ENCODE measurements around the gene ATP5F1D.

The ATP5F1D gene

GRCh38 chr19:1233115-1233667 is 8.4 kb upstream of the ATP5F1D start:
- Histone ChIP-seq H3K9ac (ENCODE audit: low read depth, low read length, poor library complexity, severe bottlenecking) (no peak overlapping the region), H3K4me1 (ENCODE audit: insufficient read depth, low read length, poor library complexity, severe bottlenecking) (no peaks in the 10 kb centered on the region), H3F3A (ENCODE audit: low read depth) (no peaks in the 10 kb centered on the region), H2AFZ (ENCODE audit: low read length) (no peak overlapping the region), H4K20me1 (ENCODE audit: insufficient read depth, low read length, poor library complexity, severe bottlenecking) (no peaks in the 10 kb centered on the region), H3K9me2 (replicated peaks; ENCODE audit: low read depth, low read length) (no peaks in the 10 kb centered on the region), H3K4me3 (ENCODE audit: low read length, poor library complexity, severe bottlenecking) (no peak overlapping the region), H3K36me3 (ENCODE audit: insufficient read depth, low read length) (no peaks in the 10 kb centered on the region), H3K9me3 (ENCODE audit: insufficient read depth, low read depth, low read length) (no peaks in the 10 kb centered on the region), H3K79me2 (ENCODE audit: insufficient read depth, low read length) (no peaks in the 10 kb centered on the region), H3K27me3 (ENCODE audit: insufficient read depth, low read length, poor library complexity, severe bottlenecking) (no peaks in the 10 kb centered on the region), H3K4me2 (ENCODE audit: low read depth, low read length, poor library complexity, severe bottlenecking) (no peak overlapping the region)
- TF ChIP-seq CTCF (conservative IDR thresholded peaks at IDR 0.05; ENCODE audit: low read length) (no peak), EZH2phosphoT487 (IDR thresholded peaks at IDR 0.05; ENCODE audit: borderline replicate concordance) (no peak)

- no peaks in the 10 kb centered on the region for H3K9me2 ChIP-seq (replicated peaks; ENCODE audit: low read depth, low read length)
- no peaks in the 10 kb centered on the region for H3K36me3 ChIP-seq (ENCODE audit: insufficient read depth, low read length)
- H3K4me2 ChIP-seq (ENCODE audit: low read depth, low read length, poor library complexity, severe bottlenecking), result no peak overlapping the region
- no peak overlapping the region for H2AFZ ChIP-seq (ENCODE audit: low read length)
- no peak overlapping the region for H3K4me3 ChIP-seq (ENCODE audit: low read length, poor library complexity, severe bottlenecking)
- no peaks in the 10 kb centered on the region for H4K20me1 ChIP-seq (ENCODE audit: insufficient read depth, low read length, poor library complexity, severe bottlenecking)
- H3K27me3 ChIP-seq (ENCODE audit: insufficient read depth, low read length, poor library complexity, severe bottlenecking), result no peaks in the 10 kb centered on the region
- TF ChIP-seq EZH2phosphoT487 (IDR thresholded peaks at IDR 0.05; ENCODE audit: borderline replicate concordance), result no peak
- TF ChIP-seq CTCF (conservative IDR thresholded peaks at IDR 0.05; ENCODE audit: low read length), result no peak
- H3K4me1 ChIP-seq (ENCODE audit: insufficient read depth, low read length, poor library complexity, severe bottlenecking), result no peaks in the 10 kb centered on the region
- no peak overlapping the region for H3K9ac ChIP-seq (ENCODE audit: low read depth, low read length, poor library complexity, severe bottlenecking)
- H3F3A ChIP-seq (ENCODE audit: low read depth), result peaks cover 8% of the 10 kb centered on the region; the same call in 1 of the 2 replicates
- H3K79me2 ChIP-seq (ENCODE audit: insufficient read depth, low read length), result no peaks in the 10 kb centered on the region
- H3K9me3 ChIP-seq (ENCODE audit: insufficient read depth, low read depth, low read length), result no peaks in the 10 kb centered on the region
Observed at GRCh38 chr19:1234051-1234954, 7.2 kb upstream of the ATP5F1D start.

- Histone ChIP-seq H3K27me3 (ENCODE audit: insufficient read depth, low read length, poor library complexity, severe bottlenecking) (no peaks in the 10 kb centered on the region), H3K9me2 (replicated peaks; ENCODE audit: low read depth, low read length) (no peaks in the 10 kb centered on the region), H3K9ac (ENCODE audit: low read depth, low read length, poor library complexity, severe bottlenecking) (no peak overlapping the region), H3K4me1 (ENCODE audit: insufficient read depth, low read length, poor library complexity, severe bottlenecking) (no peaks in the 10 kb centered on the region), H3K79me2 (ENCODE audit: insufficient read depth, low read length) (no peaks in the 10 kb centered on the region), H3K9me3 (ENCODE audit: insufficient read depth, low read depth, low read length) (no peaks in the 10 kb centered on the region), H3K4me3 (ENCODE audit: low read length, poor library complexity, severe bottlenecking) (no peak overlapping the region), H3K36me3 (ENCODE audit: insufficient read depth, low read length) (no peaks in the 10 kb centered on the region), H3K4me2 (ENCODE audit: low read depth, low read length, poor library complexity, severe bottlenecking) (no peak overlapping the region), H4K20me1 (ENCODE audit: insufficient read depth, low read length, poor library complexity, severe bottlenecking) (no peaks in the 10 kb centered on the region), H2AFZ (ENCODE audit: low read length) (no peak overlapping the region), H3F3A (ENCODE audit: low read depth) (peaks cover 10% of the 10 kb centered on the region; the same call in 1 of the 2 replicates)
- TF ChIP-seq EZH2phosphoT487 (IDR thresholded peaks at IDR 0.05; ENCODE audit: borderline replicate concordance) (no peak), CTCF (conservative IDR thresholded peaks at IDR 0.05; ENCODE audit: low read length) (no peak)
Observed at GRCh38 chr19:1234955-1235380, 6.6 kb upstream of the ATP5F1D start.

All from Loucy (cell line).